B cell (primary cell): ENCODE results near the gene CROCC. TPM values are rescaled to one million over a fixed set of nuclear protein-coding genes. Genes with fewer than 3 reads are reported as not detected.
A peak's percentile ranks its signal among the peaks of the same experiment; 100 is the strongest.
"Not testable (repeated sequence)": the region's sequence is repeated elsewhere in the genome, so short reads cannot be mapped to it uniquely, and the experiment has no call there.

Source experiments
- ATAC-seq: fragments of 200-7000 bp; cut with Tn5 transposase; one replicate; pipeline ENCODE4 v1.10.0; 2021; ENCODE audit warnings: low read depth, mild to moderate bottlenecking, moderate number of reproducible peaks, moderate library complexity
- CTCF ChIA-PET: fragments of 350-600 bp; sonication (Branson Sonifier 250); formaldehyde crosslinking; loops from one replicate; lab custom pipeline; 2021; ENCODE audit warnings: antibody characterized with exemption, inconsistent platforms; lab: Charles Lee
- POLR2A ChIA-PET: fragments of 350-600 bp; sonication (Branson Sonifier 250); formaldehyde crosslinking; loops from one replicate; lab custom pipeline; 2021; ENCODE audit warnings: antibody characterized with exemption; lab: Charles Lee
- DNase-seq: peaks from one replicate; pipeline ENCODE4 v3.0.0; 2013
- H2AFZ ChIP-seq: 2 replicates; pipeline ENCODE4 v1.6.1; 2012; ENCODE audit warnings: mild to moderate bottlenecking, low read depth, low read length; ENCODE audit not compliant: insufficient read depth, poor library complexity, severe bottlenecking
- H3K27ac ChIP-seq, 2 donors: 1 replicate in 1 of 2; 2 replicates in 1 of 2; pipeline ENCODE4 v1.5.1; 2012 to 2013; ENCODE audit warnings: low read length in 2 of 2, mild to moderate bottlenecking in 2 of 2, moderate library complexity in 1 of 2
- H3K27me3 ChIP-seq, 4 experiments: fragments of 200-600 bp in 1 of 4; sonication (generic) in 1 of 4; replicated peaks in 1 of 4; 1 replicate in 2 of 4; 2 replicates in 2 of 4; pipeline versions ENCODE4 v1.6.1 to v1.7.0; 2013 to 2016; ENCODE audit warnings: low read length in 3 of 4, mild to moderate bottlenecking in 2 of 4, mixed read lengths in 1 of 4, moderate library complexity in 1 of 4; ENCODE audit not compliant: insufficient read depth in 4 of 4, control insufficient read depth in 3 of 4; ENCODE audit errors: control extremely low read depth in 1 of 4
- H3K36me3 ChIP-seq, 2 experiments: replicated peaks in 1 of 2; 1 replicate in 1 of 2; 2 replicates in 1 of 2; pipeline versions ENCODE4 v1.6.1 to v1.7.1; 2013; ENCODE audit warnings: low read length in 1 of 2; ENCODE audit not compliant: insufficient read depth in 2 of 2, control insufficient read depth in 1 of 2; ENCODE audit errors: control extremely low read depth in 1 of 2, extremely low read depth in 1 of 2
- H3K4me1 ChIP-seq, 2 donors: fragments of 200-600 bp in 1 of 2; sonication (generic) in 1 of 2; 1 replicate in 1 of 2; 2 replicates in 1 of 2; pipeline versions ENCODE4 v1.5.1 to v1.6.1; 2013 to 2017; ENCODE audit warnings: low read length in 2 of 2; ENCODE audit not compliant: control insufficient read depth in 2 of 2, insufficient read depth in 2 of 2
- H3K4me2 ChIP-seq: replicated peaks from 2 replicates; pipeline ENCODE3; 2012; ENCODE audit warnings: mild to moderate bottlenecking, low read depth, low read length; ENCODE audit not compliant: poor library complexity, severe bottlenecking
- H3K4me3 ChIP-seq, 5 experiments: fragments of 200-600 bp in 1 of 5; sonication (generic) in 1 of 5; 1 replicate in 3 of 5; 2 replicates in 2 of 5; pipeline versions ENCODE4 v1.5.1 to v1.7.0; 2011 to 2016; ENCODE audit warnings: low read length in 4 of 5, mild to moderate bottlenecking in 4 of 5, low read depth in 2 of 5, control low read depth in 1 of 5, moderate library complexity in 1 of 5; ENCODE audit not compliant: insufficient read depth in 1 of 5; ENCODE audit errors: control extremely low read depth in 1 of 5, extremely low read depth in 1 of 5
- H3K79me2 ChIP-seq: fragments of 200-600 bp; sonication (generic); one replicate; pipeline ENCODE4 v1.6.0; 2016; ENCODE audit warnings: low read length; ENCODE audit not compliant: control insufficient read depth, insufficient read depth
- H3K9ac ChIP-seq: fragments of 200-600 bp; sonication (generic); 2 replicates; pipeline ENCODE4 v1.6.1; 2017; ENCODE audit warnings: mild to moderate bottlenecking, low read length, moderate library complexity
- H3K9me3 ChIP-seq, 3 donors: one replicate each; pipeline versions ENCODE4 v1.6.1 to v1.7.1; 2013; ENCODE audit warnings: low read length in 2 of 3; ENCODE audit not compliant: control insufficient read depth in 2 of 3, insufficient read depth in 1 of 3; ENCODE audit errors: control extremely low read depth in 1 of 3
- H4K20me1 ChIP-seq: 2 replicates; pipeline ENCODE4 v1.6.0; 2012; ENCODE audit warnings: mild to moderate bottlenecking, low read length; ENCODE audit not compliant: insufficient read depth, control insufficient read depth, poor library complexity, severe bottlenecking
- H3K27ac Mint-ChIP-seq: one replicate; pipeline ENCODE4 v1.8.0; 2021; ENCODE audit warnings: mixed read lengths
- H3K27me3 Mint-ChIP-seq: one replicate; pipeline ENCODE4 v1.8.0; 2021; ENCODE audit warnings: mixed read lengths
- H3K4me1 Mint-ChIP-seq: one replicate; pipeline ENCODE4 v1.8.0; 2021; ENCODE audit warnings: mixed read lengths
- H3K4me3 Mint-ChIP-seq: one replicate; pipeline ENCODE4 v1.8.0; 2021; ENCODE audit warnings: mixed read lengths
- H3K9me3 Mint-ChIP-seq: one replicate; pipeline ENCODE4 v1.8.0; 2022; ENCODE audit warnings: mixed read lengths; ENCODE audit not compliant: insufficient read depth
- WGBS: methylation state at CpG from one replicate; pipeline ENCODE4 v1.1.5; 2013; ENCODE audit warnings: missing lambda C conversion rate; ENCODE audit not compliant: insufficient coverage; 5-methylcytosine and 5-hydroxymethylcytosine counted together
- intact Hi-C: fragments of 100-400 bp; cut with micrococcal nuclease; formaldehyde crosslinking; loops from one replicate; pipeline ENCODE4 v1.10.0; 2022
- polyA plus RNA-seq: library from polyadenylated mRNA; depleted of rRNA; stranded (reverse); fragments of >200 nt; gene quantifications from 2 replicates; pipeline ENCODE4 v1.2.3, GENCODE V29; 2012
- total RNA-seq, 2 donors: library from RNA; stranded (reverse); fragments of 120-200 nt in 1 of 2; gene quantifications; 1 replicate in 1 of 2; 2 replicates in 1 of 2; pipeline versions ENCODE4 v1.2.3 to v1.2.4, GENCODE V29; 2013 to 2022

The CROCC gene
- total and polyA plus RNA-seq, 2 donors (not counting 1 experiment from before 2014, with no cell fraction given): 66.2 to 120 TPM

DNA sequence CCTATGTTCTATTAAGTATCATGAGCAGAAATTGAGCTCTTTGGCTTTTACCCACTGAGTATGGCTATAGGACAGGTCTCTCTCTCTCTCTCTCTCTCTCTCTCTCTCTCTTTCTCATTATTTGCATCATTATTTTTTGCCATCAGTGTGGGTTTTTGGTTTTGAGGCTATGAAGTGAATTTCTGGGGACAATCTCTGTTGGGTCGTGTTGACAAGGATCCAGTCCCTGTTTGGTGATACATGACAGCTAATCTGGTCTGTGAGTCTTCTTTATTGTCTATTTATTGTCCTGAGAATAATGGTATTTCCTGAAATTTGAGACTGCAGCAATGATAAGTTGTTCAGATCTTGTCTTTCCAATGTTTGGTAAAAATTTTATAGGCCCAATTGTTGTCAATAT, 24.1 kb upstream of the CROCC start:
- H3K4me3 ChIP-seq, H3K4me2 ChIP-seq, H2AFZ ChIP-seq, H3K27me3 Mint-ChIP-seq, ATAC-seq, intact Hi-C loops, H3K27ac ChIP-seq, H3K9ac ChIP-seq, H3K9me3 Mint-ChIP-seq, H3K27me3 ChIP-seq, H3K79me2 ChIP-seq, H4K20me1 ChIP-seq, DNase-seq, CTCF ChIA-PET, H3K9me3 ChIP-seq, H3K36me3 ChIP-seq: not testable (repeated sequence)
- Mint-ChIP-seq H3K4me1 (peaks cover 44% of the 10 kb centered on the region), H3K27ac (peak overlapping the region; percentile 84), H3K4me3 (peak overlapping the region; percentile 69)
- WGBS: no CpG with 5 or more reads among the region's 1 CpG
- POLR2A ChIA-PET: interaction anchor here (0.7 kb wide), 2 partner anchors 49 to 276 kb away, joined by 4 to 6 read pairs; no protein-coding TSS in a partner anchor
- peaks cover 31 to 33% of the 10 kb centered on the region in 2 donors for H3K4me1 ChIP-seq

DNA sequence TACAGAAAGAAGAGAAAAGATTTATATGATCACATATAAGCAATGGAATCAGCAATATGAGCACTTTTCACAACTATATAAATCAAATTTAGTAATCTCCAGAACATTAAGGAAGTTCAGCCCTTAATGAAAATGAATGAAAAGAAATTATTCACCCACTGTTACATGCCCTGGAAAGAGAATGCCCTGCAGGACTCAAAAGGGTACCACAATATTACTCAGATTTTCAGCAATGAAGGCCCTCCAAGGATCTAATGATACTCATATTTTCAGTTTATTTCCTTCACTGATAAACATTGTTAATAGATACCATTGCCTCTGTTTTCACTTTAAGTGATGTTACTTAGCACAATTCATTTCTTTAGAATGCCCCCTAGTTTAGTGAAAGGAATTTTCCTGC, 23.4 kb upstream of the CROCC start:
- POLR2A ChIA-PET, intact Hi-C loops, H3K9me3 Mint-ChIP-seq, H3K9ac ChIP-seq, H3K27me3 Mint-ChIP-seq, CTCF ChIA-PET, H3K4me3 Mint-ChIP-seq, H3K4me3 ChIP-seq, H4K20me1 ChIP-seq, H3K9me3 ChIP-seq, DNase-seq, H3K36me3 ChIP-seq, H3K27ac ChIP-seq, H2AFZ ChIP-seq, H3K27me3 ChIP-seq, H3K4me2 ChIP-seq, ATAC-seq, H3K79me2 ChIP-seq: not testable (repeated sequence)
- Mint-ChIP-seq H3K4me1 (peaks cover 49% of the 10 kb centered on the region), H3K27ac (peak overlapping the region; percentile 20)
- peaks cover 34 to 38% of the 10 kb centered on the region in 2 donors for H3K4me1 ChIP-seq

DNA sequence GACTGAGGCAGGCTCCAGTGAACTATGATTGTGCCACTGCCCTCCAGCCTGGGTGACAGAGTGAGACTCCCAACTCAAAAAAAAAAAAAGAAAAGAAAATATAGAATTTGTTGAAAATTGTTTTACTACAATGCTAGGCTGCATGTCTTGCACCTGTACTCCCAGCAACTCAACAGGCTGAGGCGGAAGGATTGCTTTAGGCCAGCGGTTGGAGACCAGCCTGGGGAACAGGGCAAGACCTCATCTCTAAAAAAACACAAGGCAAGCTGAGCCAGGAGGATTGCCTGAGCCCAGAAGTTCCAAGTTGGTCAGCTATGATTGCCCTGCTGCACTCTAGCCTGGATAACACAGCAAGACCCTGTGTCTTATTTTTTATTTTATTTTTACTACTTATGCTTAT, 22.7 kb upstream of the CROCC start:
- H3K4me3 ChIP-seq, DNase-seq, H3K9me3 Mint-ChIP-seq, H3K27ac Mint-ChIP-seq, H2AFZ ChIP-seq, H3K79me2 ChIP-seq, intact Hi-C loops, H4K20me1 ChIP-seq, POLR2A ChIA-PET, H3K27ac ChIP-seq, CTCF ChIA-PET, H3K4me3 Mint-ChIP-seq, H3K36me3 ChIP-seq, H3K27me3 ChIP-seq, H3K9me3 ChIP-seq, H3K9ac ChIP-seq, H3K4me2 ChIP-seq, ATAC-seq, H3K27me3 Mint-ChIP-seq: not testable (repeated sequence)
- 100% methylated on average over 2 of the region's 2 CpGs for WGBS
- peaks cover 53% of the 10 kb centered on the region for H3K4me1 Mint-ChIP-seq
- peaks cover 40 to 43% of the 10 kb centered on the region in 2 donors for H3K4me1 ChIP-seq
